Measurements from ENCODE around the gene DIRAS1.
A peak's percentile ranks its signal among the peaks of the same experiment; 100 is the strongest.

The DIRAS1 gene

DNA sequence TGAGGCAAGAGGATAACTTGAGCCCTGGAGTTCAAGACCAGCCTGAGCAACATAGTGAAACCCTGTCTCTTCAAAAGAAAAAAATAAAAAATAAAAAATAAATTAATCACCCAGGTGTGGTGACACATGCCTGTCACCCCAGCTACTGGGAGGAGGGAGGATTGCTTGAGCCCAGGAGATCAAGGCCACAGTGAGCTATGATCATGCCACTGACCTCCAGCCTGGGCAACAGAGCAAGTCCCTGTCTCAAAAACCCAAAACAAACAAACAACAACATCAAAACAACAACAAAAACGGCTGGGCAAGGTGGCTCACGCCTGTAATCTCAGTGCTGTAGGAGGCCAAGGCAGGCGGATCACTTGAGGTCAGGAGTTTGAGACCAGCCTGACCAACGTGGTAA lies 22.9 kb upstream of the DIRAS1 start:
- TF ChIP-seq, protein P1, sequence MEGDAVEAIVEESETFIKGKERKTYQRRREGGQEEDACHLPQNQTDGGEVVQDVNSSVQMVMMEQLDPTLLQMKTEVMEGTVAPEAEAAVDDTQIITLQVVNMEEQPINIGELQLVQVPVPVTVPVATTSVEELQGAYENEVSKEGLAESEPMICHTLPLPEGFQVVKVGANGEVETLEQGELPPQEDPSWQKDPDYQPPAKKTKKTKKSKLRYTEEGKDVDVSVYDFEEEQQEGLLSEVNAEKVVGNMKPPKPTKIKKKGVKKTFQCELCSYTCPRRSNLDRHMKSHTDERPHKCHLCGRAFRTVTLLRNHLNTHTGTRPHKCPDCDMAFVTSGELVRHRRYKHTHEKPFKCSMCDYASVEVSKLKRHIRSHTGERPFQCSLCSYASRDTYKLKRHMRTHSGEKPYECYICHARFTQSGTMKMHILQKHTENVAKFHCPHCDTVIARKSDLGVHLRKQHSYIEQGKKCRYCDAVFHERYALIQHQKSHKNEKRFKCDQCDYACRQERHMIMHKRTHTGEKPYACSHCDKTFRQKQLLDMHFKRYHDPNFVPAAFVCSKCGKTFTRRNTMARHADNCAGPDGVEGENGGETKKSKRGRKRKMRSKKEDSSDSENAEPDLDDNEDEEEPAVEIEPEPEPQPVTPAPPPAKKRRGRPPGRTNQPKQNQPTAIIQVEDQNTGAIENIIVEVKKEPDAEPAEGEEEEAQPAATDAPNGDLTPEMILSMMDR (conservative IDR thresholded peaks at IDR 0.05; ENCODE audit: low read depth) = no peak
- no peak for DNase-seq (ENCODE audit: low spot score)
- H3K27ac ChIP-seq = no peak overlapping the region
- ChIA-PET POLR2A (ENCODE audit: low non-redundant PET) (no interaction called here), CTCF (no interaction called here)

DNA sequence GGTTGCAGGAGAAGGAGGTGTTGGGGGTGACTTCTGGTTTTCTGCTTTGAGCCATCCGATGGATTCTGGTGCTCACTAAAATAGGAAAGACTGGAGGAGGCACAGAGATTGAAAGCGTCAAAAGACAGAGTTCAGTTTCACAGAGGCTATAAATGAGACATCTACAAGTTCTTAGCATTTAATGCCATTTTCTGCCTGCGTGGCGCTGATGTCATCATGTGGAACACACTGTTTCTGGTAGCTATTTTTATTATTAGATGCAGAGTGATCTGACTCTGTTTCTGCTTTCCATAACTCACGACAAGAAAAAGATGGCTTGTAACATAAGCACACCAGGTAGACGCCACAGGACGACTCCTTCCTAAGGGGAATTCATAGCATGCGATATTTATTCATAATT lies 21.9 kb upstream of the DIRAS1 start:
- DNase-seq (ENCODE audit: low spot score) = no peak
- CTCF ChIA-PET = no interaction called here
- TF ChIP-seq, protein P1 (conservative IDR thresholded peaks at IDR 0.05; ENCODE audit: low read depth) = no peak
- POLR2A ChIA-PET (ENCODE audit: low non-redundant PET) = no interaction called here
- H3K27ac ChIP-seq = no peak overlapping the region

DNA sequence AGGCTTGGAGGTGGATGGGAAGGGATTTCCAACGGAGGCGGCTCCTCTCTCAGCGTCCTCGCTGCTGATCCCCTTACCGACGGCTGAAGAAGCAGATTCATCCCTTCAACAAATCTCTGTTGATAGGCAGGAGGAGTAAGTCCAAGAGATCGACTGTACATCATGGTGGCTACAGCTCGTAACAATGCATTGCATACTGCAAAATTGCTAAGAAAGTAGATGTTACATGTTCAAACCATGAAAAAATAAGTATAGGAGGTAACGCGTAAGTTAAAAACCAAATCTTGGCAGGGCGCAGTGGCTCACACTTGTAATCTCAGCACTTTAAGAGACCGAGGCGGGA lies 19.1 kb upstream of the DIRAS1 start:
- no peak overlapping the region for H3K27ac ChIP-seq
- ChIA-PET CTCF (interaction anchor here (0.6 to 1.2 kb wide), 4 partner anchors 16 to 79 kb away, joined by 3 to 4 read pairs (median 3); partner anchors contain the start of genes GNG7 and ZNF554), POLR2A (ENCODE audit: low non-redundant PET) (no interaction called here)
- no peak for DNase-seq (ENCODE audit: low spot score)
- TF ChIP-seq, protein P1 (conservative IDR thresholded peaks at IDR 0.05; ENCODE audit: low read depth) = no peak

DNA sequence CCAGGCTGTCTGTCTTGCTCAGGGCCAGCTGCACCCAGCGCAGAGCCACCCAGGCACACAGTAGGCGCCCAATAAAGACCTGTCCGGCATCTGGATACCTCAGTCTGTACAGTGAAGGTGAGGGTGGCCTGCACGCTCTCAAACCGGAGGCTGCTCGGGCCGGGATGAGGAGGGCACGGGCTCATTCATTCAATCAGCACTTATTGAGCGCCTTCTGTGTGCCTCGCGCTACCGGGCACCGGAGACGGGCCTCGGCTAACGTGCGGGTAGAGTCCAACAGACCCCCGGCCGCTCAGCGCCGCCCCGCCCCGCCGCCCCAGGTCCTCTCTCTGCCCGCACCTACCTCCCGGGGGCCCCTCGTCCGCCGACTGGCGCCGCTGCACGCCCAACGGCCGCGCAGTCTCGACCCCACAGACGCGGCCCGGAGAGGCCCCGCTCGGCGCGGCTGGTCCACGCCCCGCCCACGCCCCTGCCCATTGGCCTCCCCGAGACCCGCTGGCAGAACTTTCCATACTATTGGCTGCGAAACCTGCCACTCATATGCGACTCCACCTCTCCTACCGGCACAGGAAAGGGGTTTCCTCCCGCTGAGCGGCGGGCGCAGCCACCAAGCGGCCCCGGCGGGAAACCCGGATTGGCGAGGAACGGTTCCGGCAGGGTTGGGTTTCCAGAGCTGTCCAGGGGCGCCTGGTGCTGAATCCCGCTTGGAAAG lies 18.6 kb upstream of the DIRAS1 start, which contains the start of gene SLC39A3:
Gene SLC39A3 (minus strand): TSS at position 416 of the 712 bp plus-strand sequence. CDS start 2,760 bp downstream, outside the sequence.
- ChIA-PET CTCF (interaction anchor here (0.6 to 1.2 kb wide), 4 partner anchors 16 to 80 kb away, joined by 3 to 4 read pairs (median 3); partner anchors contain the start of genes GNG7 and ZNF554), POLR2A (ENCODE audit: low non-redundant PET) (interaction anchor here (0.6 to 0.7 kb wide), 2 partner anchors 19 to 278 kb away, joined by 3 to 4 read pairs; no protein-coding TSS in a partner anchor)
- peak within 1 kb of the TSS; percentile 55 for H3K27ac ChIP-seq
- TF ChIP-seq, protein P1 (conservative IDR thresholded peaks at IDR 0.05; ENCODE audit: low read depth) = no peak
- DNase-seq (ENCODE audit: low spot score) = peak; percentile 100

DNA sequence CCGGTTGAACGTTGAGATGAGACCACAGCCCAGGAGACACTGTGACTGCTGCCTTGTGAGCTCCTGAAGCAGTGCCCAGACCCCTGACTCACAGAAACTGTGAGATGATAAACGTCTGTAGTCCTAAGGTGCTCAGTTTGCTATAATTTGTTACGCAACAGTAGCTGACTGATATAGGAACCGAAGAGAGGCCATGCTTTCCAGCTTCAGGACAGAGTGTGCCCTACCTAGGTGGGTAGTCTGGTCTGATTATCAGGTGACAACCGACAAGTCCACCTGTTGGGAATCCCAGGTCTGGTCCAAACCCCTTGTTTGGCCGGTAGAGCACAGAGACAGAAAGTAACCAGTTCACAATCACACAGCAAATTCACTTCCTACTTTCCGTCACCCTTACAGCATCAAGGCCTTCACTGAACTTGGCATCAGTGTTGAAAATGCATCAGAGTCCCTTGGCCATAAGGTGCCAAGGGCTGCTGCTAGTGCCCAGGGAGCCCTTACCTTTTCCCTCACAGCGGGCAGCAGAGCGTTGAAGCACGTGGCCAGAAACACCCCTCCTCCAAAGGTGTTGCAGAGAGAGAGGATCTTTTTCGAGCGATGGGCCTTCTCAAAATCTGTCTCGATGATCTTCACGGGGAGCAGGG lies 15.5 kb upstream of the DIRAS1 start:
- CTCF ChIA-PET = no interaction called here
- DNase-seq (ENCODE audit: low spot score) = no peak
- POLR2A ChIA-PET (ENCODE audit: low non-redundant PET) = no interaction called here
- TF ChIP-seq, protein P1 (conservative IDR thresholded peaks at IDR 0.05; ENCODE audit: low read depth) = no peak
- no peak overlapping the region for H3K27ac ChIP-seq

DNA sequence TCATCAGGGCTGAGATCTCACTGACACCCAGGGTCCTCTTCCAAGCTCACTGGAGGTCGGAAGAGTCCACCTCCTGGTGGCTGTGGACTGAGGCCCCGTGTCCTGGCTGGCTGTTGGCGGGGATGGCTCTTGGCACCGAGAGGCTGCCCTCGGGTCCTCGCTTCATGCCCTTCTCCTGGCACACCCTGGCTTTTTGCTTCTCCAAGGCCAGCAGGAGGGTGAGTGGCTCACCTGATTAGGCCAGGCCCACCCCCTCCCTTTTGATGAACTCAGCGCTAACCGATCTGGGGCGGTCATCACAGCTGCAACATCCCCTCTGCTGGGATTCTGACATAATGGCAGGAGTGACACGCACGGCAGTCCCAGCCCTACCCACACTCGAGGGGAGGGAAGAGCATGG lies 14.2 kb upstream of the DIRAS1 start:
- DNase-seq (ENCODE audit: low spot score) = no peak
- no peak overlapping the region; the same call in 1 of the 2 replicates for H3K27ac ChIP-seq
- TF ChIP-seq, protein P1 (conservative IDR thresholded peaks at IDR 0.05; ENCODE audit: low read depth) = no peak
- CTCF ChIA-PET = no interaction called here
- POLR2A ChIA-PET (ENCODE audit: low non-redundant PET) = no interaction called here

Data from RWPE1 (cell line).